NCI-H2227 (cell line): ENCODE results near the gene MIDN.

Experiments used
- DNase-seq: peaks from one replicate; lab custom pipeline; 2025; ENCODE audit not compliant: unreplicated experiment; lab: John Stamatoyannopoulos, UW

The MIDN gene

DNA sequence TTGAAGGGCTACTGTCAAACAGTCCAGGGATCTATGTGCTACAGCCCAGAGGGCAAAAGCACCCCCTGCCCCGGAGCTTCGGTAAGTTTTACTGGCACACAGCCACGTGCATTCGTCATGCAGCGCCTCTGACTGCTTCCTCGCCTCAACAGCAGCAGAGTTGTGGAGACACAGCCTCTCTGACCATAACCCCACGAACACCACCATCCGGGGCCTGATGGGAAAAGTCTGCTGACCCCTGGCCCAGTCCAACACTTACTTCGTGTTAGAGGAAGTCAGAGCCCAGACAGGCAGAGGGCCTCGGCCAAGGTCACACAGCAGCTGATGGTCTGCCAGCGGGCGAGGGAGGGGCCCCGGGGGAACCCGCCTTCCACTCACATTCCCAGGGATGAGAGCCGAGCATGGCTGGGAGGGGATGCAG lies 15.7 kb upstream of the MIDN start:
- DNase-seq = no peak

DNA sequence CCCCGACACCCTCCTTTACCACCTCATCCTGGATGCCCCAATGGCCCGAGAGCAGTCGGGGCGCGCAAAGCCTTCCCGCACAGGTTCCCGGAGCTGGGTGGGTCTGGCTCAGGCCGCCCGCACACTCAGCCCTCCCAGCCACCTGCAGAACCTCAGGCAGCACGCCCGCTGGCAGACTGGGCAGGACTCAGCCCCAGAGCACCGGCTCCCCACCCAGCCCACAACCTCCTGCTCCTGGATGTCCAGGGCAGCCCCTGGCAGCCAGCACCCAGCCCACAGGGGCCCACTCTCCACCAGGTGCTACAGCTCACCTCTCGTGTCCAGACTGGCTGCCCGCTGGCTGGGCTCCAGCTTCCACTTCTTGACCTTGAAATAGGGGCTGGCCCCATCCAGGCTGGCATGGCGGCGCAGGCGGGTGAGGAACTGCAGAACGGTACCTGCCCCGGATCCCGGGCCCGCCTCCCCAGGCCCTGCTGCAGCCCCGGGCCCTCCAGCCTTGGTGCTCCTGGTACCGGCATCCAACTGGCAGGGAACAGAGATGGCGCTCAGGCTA lies 15.2 kb upstream of the MIDN start:
- no peak for DNase-seq

DNA sequence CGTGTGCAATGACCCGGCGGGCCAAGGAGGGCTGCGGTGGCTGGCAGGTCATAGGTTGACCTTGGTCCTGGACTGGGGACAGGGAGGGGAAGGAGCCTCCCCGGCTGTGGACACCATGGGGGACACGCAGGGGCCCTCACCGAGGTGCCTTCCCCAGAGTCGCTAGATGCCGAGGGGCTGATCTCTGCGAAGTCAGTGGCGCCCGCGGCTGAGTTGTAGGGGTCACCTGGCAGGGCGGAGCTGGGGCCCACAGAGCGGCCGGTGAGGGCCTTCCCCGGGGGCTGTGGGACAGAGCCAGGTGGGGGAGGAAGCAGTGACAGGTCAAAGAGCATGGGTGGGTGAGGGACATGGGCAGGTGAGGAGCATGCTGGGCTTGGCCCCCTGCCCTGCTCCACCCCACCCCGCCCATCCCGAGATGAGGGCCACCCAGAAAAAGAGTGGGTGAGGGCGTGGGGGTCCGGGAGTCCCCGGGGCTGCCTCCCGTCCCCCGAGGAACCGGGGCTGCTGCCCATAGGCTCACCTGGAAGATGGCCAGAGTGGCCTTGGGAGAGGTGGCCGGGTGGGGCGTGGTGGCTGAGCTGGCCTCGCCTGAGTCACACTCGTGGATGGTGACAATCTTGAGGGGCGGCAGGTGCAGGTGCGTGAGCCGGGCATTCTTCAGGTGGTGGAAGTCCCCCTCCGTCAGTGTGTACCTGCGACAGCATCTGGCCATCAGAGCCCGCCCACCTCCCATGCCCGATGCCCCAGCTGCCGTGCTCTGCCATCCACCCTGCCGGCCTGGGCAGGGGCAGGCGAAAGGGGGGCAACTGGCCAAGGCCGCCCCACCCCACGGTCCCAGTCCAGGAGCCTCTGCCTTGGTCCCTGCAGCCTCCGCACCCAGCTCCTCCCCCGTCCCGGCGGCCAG lies 14.1 kb upstream of the MIDN start:
- no peak for DNase-seq

DNA sequence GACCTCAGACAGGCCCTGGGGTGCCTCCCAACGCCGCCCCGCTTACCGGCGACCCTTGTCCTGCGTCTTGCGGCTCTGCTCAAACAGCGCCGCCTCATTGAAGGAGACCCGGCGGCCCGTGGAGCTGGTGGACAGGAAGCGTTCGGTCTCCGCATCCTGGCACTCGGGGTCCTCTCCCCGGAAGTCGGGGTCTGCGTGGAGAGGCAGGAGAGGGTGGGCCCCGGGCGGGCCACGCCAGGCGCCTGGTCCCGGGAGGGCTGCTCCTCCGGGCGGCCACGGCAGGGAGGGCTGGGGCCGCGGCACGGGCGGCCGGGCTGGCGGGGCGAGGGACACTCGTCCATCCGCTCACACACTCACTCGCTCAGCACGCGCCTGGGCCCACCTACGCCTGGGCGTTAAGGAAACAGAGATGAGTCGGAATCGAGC lies 13.4 kb upstream of the MIDN start:
- DNase-seq = no peak

GRCh38 chr19:1235625-1236538 lies 12.5 kb upstream of the MIDN start:
- no peak for DNase-seq

DNA sequence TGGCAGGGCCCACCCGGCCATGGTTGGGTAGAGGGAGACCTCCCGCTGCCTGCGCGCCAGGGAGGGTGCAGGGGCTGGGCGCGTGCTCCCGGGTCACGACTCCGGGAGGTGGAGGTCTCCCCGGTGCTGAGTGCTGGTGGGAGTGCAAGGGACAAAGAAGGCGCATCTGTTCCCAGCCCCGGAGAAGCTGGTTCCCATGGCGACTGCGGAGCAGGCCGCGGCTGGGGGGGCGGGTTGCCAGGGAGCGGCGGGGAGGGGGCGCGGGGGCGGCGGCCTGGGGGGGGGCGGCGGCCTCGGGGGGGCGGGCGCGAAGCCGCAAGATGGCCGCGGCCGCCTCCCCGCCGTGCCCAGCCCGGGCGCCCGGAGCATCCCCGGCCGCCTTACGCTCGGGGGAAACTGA lies 11.8 kb upstream of the MIDN start:
- peak; percentile 69 for DNase-seq

DNA sequence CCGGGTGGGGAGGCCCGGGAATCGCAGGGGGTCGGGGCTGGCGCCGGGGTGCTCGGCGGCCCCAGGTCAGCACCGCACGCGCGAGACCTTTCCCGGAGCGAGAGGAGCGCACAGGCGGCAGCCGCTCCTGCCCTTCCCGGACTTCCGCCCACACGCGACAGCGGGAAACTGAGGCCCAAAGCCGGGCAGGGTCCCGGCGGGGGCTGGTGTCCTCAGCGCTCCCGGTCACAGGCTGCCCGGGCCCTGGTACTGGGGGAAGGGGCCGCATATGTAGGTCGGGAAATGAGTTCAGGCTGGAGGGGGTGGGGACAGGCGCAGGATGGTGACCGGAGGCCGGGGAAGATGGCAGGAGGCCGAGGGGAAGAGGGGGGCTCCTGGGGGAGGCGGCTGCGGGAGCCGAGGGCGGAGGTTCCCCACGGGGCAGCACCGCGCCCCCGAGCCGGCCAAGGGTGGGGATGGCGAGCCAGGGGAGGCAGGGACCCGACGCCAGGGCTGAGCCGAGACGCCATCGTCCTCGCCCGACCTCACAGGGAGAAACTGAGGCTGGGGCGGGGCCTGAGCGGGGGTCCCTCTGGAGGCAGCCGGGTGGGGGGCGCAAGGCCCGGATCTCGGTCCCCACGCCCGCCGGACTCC lies 11.2 kb upstream of the MIDN start:
- no peak for DNase-seq

DNA sequence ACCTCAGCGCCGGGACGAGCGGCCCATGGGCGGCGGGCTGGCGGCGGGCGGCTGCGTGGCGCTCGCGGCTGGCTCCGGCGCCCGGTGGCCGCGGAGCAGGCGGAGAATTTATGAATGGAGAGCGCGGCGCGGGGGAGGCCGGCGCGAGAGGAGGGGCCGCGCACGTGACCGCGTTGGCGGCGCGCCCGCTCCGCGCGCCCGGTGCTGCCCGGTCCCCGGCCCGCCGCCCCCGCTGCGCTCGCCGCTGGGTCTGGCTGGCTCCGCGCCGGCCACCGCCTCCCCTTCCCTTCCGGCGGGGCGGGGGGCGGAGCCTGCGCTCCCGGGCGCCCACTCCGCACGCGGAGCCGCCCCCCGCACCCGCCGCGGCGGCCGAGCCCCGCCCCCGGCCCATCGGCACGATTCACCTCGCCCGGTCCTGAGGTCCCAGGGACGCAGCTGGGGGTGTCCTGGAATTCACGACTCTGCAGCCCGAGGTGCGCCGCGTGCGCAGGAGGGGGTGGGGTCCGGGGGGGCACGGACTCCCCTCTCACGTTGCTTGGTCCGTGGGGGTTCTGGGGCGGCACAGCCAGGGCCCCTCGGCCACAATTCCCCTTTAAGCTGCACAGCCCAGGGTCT lies 10.5 kb upstream of the MIDN start, which contains the start of gene CBARP:
TSS of gene CBARP (minus strand) at position 252 of the 615 bp plus-strand sequence. CDS start 1,905 bp downstream, outside the sequence.
- DNase-seq = peak; percentile 65

DNA sequence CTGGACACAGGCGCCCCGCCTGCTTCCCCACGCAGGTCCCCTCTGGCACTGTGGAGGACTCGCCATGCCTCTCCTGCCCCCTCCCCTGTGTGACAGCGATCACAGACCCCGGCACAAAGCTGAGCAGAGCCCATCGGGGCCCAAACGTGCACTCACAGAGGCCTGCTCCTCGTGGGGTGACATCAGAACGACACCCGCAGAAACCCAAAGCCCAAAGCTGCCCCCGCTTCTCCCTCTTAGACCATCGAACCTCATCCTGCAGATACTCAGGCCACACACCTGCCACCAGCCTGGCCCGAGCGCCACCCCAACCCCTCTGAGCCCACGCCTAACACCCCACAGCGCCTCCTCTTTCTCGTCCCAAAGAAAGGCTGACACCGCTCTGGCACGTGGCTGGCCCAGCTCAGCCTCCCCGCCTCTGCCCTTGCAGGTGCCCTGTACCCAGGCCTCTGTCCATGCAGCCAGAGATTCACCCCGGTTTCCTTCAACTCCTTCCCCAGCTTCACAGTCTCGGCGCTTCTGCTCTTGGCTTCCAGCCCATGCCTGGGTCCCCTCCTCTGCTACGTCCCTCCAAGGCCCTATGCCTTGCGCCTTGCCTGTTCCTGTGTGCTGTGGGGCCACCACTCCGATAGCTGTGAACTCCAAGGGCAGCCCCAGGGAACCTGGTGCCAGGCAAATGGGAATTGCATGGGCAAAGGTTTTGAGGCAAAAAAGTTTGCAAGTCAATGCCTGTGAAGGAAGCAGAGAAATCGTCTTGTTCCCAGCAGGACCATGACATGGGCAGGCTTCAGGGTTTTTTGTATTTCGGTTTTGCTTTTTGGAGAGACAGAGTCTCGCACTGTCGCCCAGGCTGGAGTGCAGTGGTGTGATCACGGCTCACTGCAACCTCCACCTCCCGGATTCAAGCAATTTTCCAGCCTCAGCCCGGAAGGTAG lies 9.7 kb upstream of the MIDN start:
- no peak for DNase-seq

DNA sequence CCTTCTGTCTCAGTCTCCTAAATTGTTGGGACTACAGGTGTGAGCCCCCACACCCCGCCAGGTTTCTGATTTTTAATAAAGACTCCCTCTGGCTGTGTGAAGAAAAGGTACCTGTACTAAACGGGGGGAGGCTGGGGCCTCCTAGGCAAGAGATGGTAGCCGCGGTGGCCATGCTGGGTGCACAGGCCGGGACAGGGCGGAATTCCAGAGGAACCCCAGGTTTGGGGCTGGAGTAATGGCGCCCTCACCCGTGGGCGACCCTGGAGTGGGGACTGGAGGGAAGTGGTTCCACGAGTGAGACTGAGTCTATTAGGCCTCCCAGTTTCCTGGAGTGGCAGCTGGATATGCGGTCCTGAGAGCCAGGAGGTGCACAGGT lies 9.0 kb upstream of the MIDN start:
- no peak for DNase-seq

- DNase-seq = peak; percentile 95
Observed at GRCh38 chr19:1239796-1240737, 8.3 kb upstream of the MIDN start.

DNA sequence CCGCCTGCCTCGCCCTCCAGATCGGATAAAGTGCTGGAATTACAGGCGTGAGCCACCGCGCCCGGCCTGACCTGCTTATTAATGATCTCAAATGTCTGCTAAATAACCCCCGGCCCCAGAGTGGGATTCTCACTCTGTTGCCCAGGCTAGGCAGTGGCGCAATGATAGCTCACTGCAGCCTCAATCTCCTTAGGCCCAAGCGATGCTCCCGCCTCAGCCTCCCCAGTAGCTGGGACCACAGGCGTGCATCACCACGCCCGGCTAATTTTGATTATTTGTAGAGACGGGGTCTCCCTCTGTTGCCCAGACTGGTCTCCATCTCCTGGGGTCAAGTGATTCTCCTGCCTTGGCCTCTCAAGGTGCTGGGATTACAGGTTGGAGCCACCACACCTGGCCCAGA lies 7.5 kb upstream of the MIDN start:
- DNase-seq = no peak

DNA sequence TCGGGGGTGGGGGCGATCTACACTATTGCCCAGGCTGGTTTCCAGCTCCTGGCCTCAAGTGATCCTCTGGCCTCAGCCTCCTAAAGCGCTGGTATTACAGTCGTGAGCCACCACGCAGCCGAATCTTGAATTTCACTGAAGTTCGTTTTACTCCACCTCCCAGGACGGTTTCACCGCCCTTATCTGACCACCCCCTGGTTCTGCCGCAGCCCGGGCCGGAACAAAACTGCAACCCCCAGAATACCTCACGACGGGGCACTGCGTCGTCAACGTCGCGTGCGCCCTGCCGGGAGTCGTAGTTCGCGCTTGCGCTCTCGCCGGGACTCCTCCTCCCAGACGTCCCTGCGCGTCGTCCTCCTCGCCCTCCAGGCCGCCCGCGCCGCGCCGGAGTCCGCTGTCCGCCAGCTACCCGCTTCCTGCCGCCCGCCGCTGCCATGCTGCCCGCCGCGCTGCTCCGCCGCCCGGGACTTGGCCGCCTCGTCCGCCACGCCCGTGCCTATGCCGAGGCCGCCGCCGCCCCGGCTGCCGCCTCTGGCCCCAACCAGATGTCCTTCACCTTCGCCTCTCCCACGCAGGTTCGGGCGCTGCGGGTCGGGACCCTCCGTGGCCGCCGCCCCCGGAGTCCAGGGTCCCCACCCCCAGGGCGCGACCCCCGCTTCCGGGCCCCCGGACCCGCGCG lies 6.8 kb upstream of the MIDN start, which contains the start of gene ATP5F1D:
TSS of gene ATP5F1D (plus strand) at position 335 of the 679 bp plus-strand sequence. CDS start at position 435, 100 bp downstream.
- peak; percentile 95 for DNase-seq

GRCh38 chr19:1243768-1244692 lies 4.4 kb upstream of the MIDN start:
- peak; percentile 77 for DNase-seq

DNA sequence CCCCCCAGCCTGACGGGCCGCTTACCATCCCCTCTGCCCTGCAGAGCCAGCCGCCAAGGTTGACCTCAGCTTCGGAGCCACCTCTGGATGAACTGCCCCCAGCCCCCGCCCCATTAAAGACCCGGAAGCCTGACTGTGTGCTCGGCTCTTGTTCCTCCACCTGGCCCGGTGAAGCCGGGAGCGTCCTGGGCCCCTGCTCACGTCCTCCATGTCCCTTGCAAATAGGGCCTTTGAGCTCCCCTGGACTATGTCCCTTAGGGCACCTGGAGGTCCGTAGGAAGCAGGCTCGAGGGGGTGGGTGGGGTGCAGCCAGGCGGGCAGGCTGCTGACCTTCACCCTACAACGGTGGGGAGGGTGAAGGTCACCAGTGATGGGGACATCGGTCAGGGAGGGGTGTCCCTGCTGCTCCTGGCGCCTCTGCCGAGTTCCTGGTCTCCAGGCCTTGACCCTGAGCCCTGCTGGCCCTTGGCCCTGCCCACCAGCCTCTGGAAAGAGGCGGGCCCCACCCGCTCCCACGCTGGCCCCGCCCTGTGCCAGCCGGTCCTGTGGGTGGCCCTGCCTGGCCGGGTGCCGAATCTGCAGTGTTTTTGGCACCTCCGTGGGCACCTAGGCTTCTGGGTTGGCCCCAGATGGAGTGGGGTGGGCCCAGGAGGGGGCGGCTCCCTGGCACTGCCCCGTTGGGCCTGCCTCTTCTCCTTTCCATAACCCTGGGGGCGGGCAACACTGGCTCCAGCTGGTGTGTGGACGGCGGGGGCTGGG lies 3.5 kb upstream of the MIDN start:
- DNase-seq = no peak
